Neuronal stem cell (in vitro differentiated cells): Measurements from ENCODE around the gene PCSK5.

Experiments used
- DNase-seq: peaks from one replicate; pipeline ENCODE4 v3.0.0-alpha.2; 2013; ENCODE audit warnings: low spot score
- H2AFZ ChIP-seq: one replicate; pipeline ENCODE4 v1.6.1; 2013; ENCODE audit warnings: mild to moderate bottlenecking, low read length, inconsistent platforms
- H2AK5ac ChIP-seq: 2 replicates; pipeline ENCODE4 v1.6.1; 2013; ENCODE audit warnings: low read depth, mild to moderate bottlenecking, inconsistent platforms, low read length, moderate library complexity, mixed read lengths
- H2BK120ac ChIP-seq: 2 replicates; pipeline ENCODE4 v1.6.1; 2013; ENCODE audit warnings: low read depth, mild to moderate bottlenecking, inconsistent platforms, low read length, moderate library complexity, mixed read lengths
- H2BK12ac ChIP-seq: one replicate; pipeline ENCODE4 v1.6.1; 2013; ENCODE audit warnings: low read length, inconsistent platforms
- H2BK15ac ChIP-seq: 2 replicates; pipeline ENCODE4 v1.6.1; 2013; ENCODE audit warnings: mild to moderate bottlenecking, low read length, inconsistent platforms, mixed read lengths
- H2BK5ac ChIP-seq: one replicate; pipeline ENCODE4 v1.6.1; 2013; ENCODE audit warnings: inconsistent platforms, mild to moderate bottlenecking, low read length, moderate library complexity
- H3K14ac ChIP-seq: one replicate; pipeline ENCODE4 v1.6.1; 2013; ENCODE audit warnings: low read length, inconsistent platforms
- H3K18ac ChIP-seq: 2 replicates; pipeline ENCODE4 v1.6.1; 2013; ENCODE audit warnings: low read length, inconsistent platforms
- H3K23ac ChIP-seq: 2 replicates; pipeline ENCODE4 v1.6.1; 2013; ENCODE audit warnings: low read depth, mild to moderate bottlenecking, mixed read lengths, low read length, inconsistent platforms; ENCODE audit not compliant: poor library complexity
- H3K27ac ChIP-seq: replicated peaks from 3 replicates; pipeline ENCODE4 v1.5.1; 2013; ENCODE audit warnings: low read length, inconsistent platforms
- H3K27me3 ChIP-seq, 3 experiments: 2 replicates each; pipeline ENCODE4 v1.6.1; 2013; ENCODE audit warnings: low read length in 3 of 3, mild to moderate bottlenecking in 2 of 3, inconsistent platforms in 1 of 3, low read depth in 1 of 3, mixed read lengths in 1 of 3, moderate library complexity in 1 of 3; ENCODE audit not compliant: control insufficient read depth in 3 of 3, insufficient read depth in 3 of 3
- H3K36me3 ChIP-seq, 2 donors: replicated peaks in 1 of 2; 2 replicates each; pipeline ENCODE4 v1.6.1; 2013; ENCODE audit warnings: low read length in 2 of 2; ENCODE audit not compliant: control insufficient read depth in 2 of 2, insufficient read depth in 2 of 2
- H3K4ac ChIP-seq: 2 replicates; pipeline ENCODE4 v1.6.1; 2013; ENCODE audit warnings: inconsistent platforms, mild to moderate bottlenecking, low read length, moderate library complexity
- H3K4me1 ChIP-seq, 2 donors: 1 replicate in 1 of 2; 2 replicates in 1 of 2; pipeline ENCODE4 v1.6.1; 2013; ENCODE audit warnings: low read length in 2 of 2, low read depth in 1 of 2; ENCODE audit not compliant: control insufficient read depth in 2 of 2, insufficient read depth in 1 of 2
- H3K4me2 ChIP-seq: one replicate; pipeline ENCODE4 v1.6.1; 2013; ENCODE audit warnings: mild to moderate bottlenecking, low read length, inconsistent platforms; ENCODE audit not compliant: insufficient read depth, poor library complexity, severe bottlenecking
- H3K4me3 ChIP-seq, 2 donors: 2 replicates each; pipeline ENCODE4 v1.5.1; 2013; ENCODE audit warnings: low read length in 2 of 2, mild to moderate bottlenecking in 2 of 2, inconsistent platforms in 1 of 2, moderate library complexity in 1 of 2
- H3K79me1 ChIP-seq: one replicate; pipeline ENCODE4 v1.6.1; 2013; ENCODE audit warnings: low read depth, mild to moderate bottlenecking, inconsistent platforms, low read length, moderate library complexity
- H3K9ac ChIP-seq: one replicate; pipeline ENCODE4 v1.6.1; 2013; ENCODE audit warnings: mild to moderate bottlenecking, low read depth, low read length, inconsistent platforms; ENCODE audit not compliant: poor library complexity
- H3K9me3 ChIP-seq, 2 donors: replicated peaks in 1 of 2; 2 replicates each; pipeline versions ENCODE3 to v1.6.1; 2013; ENCODE audit warnings: low read length in 2 of 2, mild to moderate bottlenecking in 2 of 2, inconsistent platforms in 1 of 2, low read depth in 1 of 2, mixed read lengths in 1 of 2, moderate library complexity in 1 of 2; ENCODE audit not compliant: control insufficient read depth in 2 of 2, insufficient read depth in 1 of 2
- H4K8ac ChIP-seq: one replicate; pipeline ENCODE4 v1.6.1; 2013; ENCODE audit warnings: low read depth, mild to moderate bottlenecking, inconsistent platforms, low read length, moderate library complexity
- H4K91ac ChIP-seq: one replicate; pipeline ENCODE4 v1.6.1; 2013; ENCODE audit warnings: low read length, low read depth, mild to moderate bottlenecking, inconsistent platforms; ENCODE audit not compliant: poor library complexity
- WGBS, 2 donors: extraction: QIAGEN DNeasy Blood & Tissue Kit; methylation state at CpG; one replicate each; pipeline ENCODE4 v1.1.7; 2013; ENCODE audit warnings: missing lambda C conversion rate in 2 of 2, mixed read lengths in 1 of 2; ENCODE audit not compliant: insufficient read length in 2 of 2, insufficient replicate concordance in 1 of 2; ENCODE audit errors: extremely low coverage in 2 of 2; 5-methylcytosine and 5-hydroxymethylcytosine counted together

PCSK5 gene

DNA sequence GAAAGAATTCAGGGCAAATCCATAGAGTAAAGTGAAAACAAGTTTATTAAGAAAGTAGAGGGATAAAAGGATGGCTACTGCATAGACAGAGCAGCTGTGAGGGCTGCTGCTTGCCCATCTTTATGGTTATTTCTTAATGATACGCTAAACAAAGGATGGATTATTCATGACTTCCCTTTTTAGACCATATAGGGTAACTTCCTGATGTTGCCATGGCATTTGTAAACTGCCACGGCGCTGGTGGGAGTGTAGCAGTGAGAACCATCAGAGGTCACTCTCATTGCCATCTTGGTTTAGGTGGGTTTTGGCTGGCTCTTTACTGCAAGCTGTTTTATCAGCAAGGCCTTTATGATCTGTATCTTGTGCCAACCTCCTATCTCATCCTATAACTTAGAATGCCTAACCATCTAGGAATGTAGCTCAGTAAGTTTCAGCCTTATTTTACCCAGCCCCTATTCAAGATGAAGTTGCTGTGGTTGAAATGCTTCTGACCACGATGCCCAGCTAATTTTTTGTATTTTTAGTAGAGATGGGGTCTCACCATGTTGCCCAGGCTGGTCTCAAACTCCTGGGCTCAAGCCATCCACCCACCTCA, 461.6 kb downstream of the PCSK5 start:
- DNase-seq = no peak

DNA sequence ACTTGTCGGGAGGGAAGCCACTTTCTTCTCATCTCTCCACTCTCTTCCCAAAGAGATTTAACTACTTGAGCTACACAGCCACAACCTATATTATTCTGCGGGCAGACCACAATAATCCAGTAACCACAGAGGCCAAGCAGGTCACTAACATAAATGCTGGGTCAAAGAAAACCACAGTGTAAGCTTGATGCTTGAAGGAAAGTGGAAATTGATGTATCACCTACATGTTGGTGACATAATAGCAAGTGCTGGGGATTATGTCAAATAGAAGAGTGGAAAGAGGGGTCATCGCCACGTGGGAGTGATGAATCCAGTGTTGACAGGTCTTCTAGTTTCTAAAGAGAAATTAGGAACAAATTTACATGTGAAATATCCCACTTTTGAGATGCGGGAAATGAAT, 462.8 kb downstream of the PCSK5 start:
- Histone ChIP-seq H3K23ac (no peak overlapping the region), H2AFZ (no peak overlapping the region), H2BK5ac (no peak overlapping the region), H3K4me1 (no peaks in the 10 kb centered on the region), H4K91ac (no peak overlapping the region), H2BK120ac (no peak overlapping the region), H3K79me1 (no peaks in the 10 kb centered on the region), H4K8ac (no peak overlapping the region), H3K27me3 (peaks cover 0 to 4% (median 0%) of the 10 kb centered on the region in 3 experiments), H2BK15ac (no peak overlapping the region), H2AK5ac (no peak overlapping the region), H2BK12ac (no peak overlapping the region), H3K36me3 (no peaks in the 10 kb centered on the region), H3K4me2 (no peak overlapping the region), H3K4ac (no peak overlapping the region), H3K14ac (no peak overlapping the region), H3K9me3 (no peaks in the 10 kb centered on the region), H3K18ac (no peak overlapping the region), H3K9ac (no peak overlapping the region), H3K4me3 (no peak overlapping the region), H3K27ac (no peak overlapping the region)
- no peak for DNase-seq
- WGBS, 2 donors = no CpG with 5 or more reads among the region's 5 CpGs

More for the DNA sequence above, 461.6 kb downstream of the PCSK5 start:
- H3K23ac ChIP-seq = no peak overlapping the region
- H3K18ac ChIP-seq = no peak overlapping the region
- H2AK5ac ChIP-seq = no peak overlapping the region
- H3K27me3 ChIP-seq = peaks cover 0 to 4% (median 0%) of the 10 kb centered on the region in 3 experiments
- no peak overlapping the region for H4K91ac ChIP-seq
- H3K36me3 ChIP-seq = no peaks in the 10 kb centered on the region
- no peaks in the 10 kb centered on the region for H3K79me1 ChIP-seq
- H3K4me3 ChIP-seq = no peak overlapping the region
- H3K9ac ChIP-seq = no peak overlapping the region
- no peaks in the 10 kb centered on the region for H3K4me1 ChIP-seq
- H3K14ac ChIP-seq = no peak overlapping the region
- H3K4me2 ChIP-seq = no peak overlapping the region
- H2BK5ac ChIP-seq = no peak overlapping the region
- no peak overlapping the region for H2BK120ac ChIP-seq
- WGBS, 2 donors = no CpG with 5 or more reads among the region's 4 CpGs
- H3K4ac ChIP-seq = no peak overlapping the region
- H2AFZ ChIP-seq = no peak overlapping the region
- H3K9me3 ChIP-seq = no peaks in the 10 kb centered on the region
- no peak overlapping the region for H2BK12ac ChIP-seq
- no peak overlapping the region for H3K27ac ChIP-seq
- no peak overlapping the region for H4K8ac ChIP-seq
- no peak overlapping the region for H2BK15ac ChIP-seq

DNA sequence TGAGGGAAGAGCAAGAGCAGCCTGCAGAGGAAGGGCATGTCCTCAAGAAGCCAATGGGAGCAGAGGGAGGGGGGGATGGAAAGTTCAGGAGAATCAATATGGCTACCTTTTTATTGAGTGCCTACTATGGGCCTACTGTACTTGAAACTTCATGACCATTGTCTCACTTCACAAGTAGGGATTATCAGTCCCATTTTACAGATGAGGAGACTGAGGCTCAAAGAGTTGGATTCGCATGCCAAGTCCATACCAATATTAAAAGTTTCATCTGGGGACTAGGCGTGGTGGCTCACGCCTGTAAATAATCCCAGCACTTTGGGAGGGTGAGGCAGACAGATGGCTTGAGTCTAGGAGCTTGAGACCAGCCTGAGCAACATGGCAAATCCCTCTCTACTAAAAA, 463.7 kb downstream of the PCSK5 start:
- H3K9me3 ChIP-seq = no peaks in the 10 kb centered on the region
- H3K4me2 ChIP-seq = no peak overlapping the region
- H3K36me3 ChIP-seq = no peaks in the 10 kb centered on the region
- no peak overlapping the region for H4K91ac ChIP-seq
- peak overlapping the region; percentile 46 for H3K18ac ChIP-seq
- no peak overlapping the region for H3K4ac ChIP-seq
- H2BK15ac ChIP-seq = no peak overlapping the region
- no peak overlapping the region for H3K4me3 ChIP-seq
- DNase-seq = no peak
- H3K27me3 ChIP-seq = peaks cover 0 to 4% (median 0%) of the 10 kb centered on the region in 3 experiments
- peak overlapping the region; percentile 91 for H3K14ac ChIP-seq
- H3K27ac ChIP-seq = no peak overlapping the region
- no peak overlapping the region for H2BK5ac ChIP-seq
- no peaks in the 10 kb centered on the region for H3K4me1 ChIP-seq
- H2BK12ac ChIP-seq = no peak overlapping the region
- no peak overlapping the region for H3K9ac ChIP-seq
- H2AK5ac ChIP-seq = no peak overlapping the region
- H4K8ac ChIP-seq = no peak overlapping the region
- no peak overlapping the region for H2BK120ac ChIP-seq
- H2AFZ ChIP-seq = no peak overlapping the region
- whole genome bisulfite sequencing, 2 donors = no CpG with 5 or more reads among the region's 3 CpGs
- no peak overlapping the region for H3K23ac ChIP-seq
- no peaks in the 10 kb centered on the region for H3K79me1 ChIP-seq

DNA sequence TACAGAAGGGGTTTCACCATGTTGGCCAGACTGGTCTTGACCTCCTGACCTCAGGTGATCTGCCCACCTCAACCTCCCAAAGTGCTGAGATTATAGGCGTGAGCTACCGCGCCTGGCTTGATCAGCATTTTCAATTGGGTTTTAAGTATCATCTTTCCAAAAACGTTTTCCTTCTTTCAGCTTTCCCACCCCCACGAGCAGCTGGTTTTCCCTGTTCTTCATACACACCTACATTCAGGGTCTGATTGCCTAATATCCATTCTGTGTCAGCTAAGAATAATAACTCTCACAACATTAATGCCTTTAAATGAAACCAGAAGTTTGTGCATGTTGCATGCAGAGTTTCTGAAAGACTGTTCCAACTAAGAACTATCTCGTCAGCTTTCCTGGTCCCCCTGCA, 465.4 kb downstream of the PCSK5 start:
- H4K8ac ChIP-seq = no peak overlapping the region
- H2BK5ac ChIP-seq = no peak overlapping the region
- H2BK120ac ChIP-seq = no peak overlapping the region
- peaks cover 0 to 4% (median 0%) of the 10 kb centered on the region in 3 experiments for H3K27me3 ChIP-seq
- no peak overlapping the region for H3K4me3 ChIP-seq
- H3K4me1 ChIP-seq = no peaks in the 10 kb centered on the region
- no peak overlapping the region for H2BK15ac ChIP-seq
- no peak for DNase-seq
- no CpG with 5 or more reads among the region's 6 CpGs for WGBS, 2 donors
- H2BK12ac ChIP-seq = no peak overlapping the region
- no peak overlapping the region for H3K4me2 ChIP-seq
- no peak overlapping the region for H3K4ac ChIP-seq
- H3K9ac ChIP-seq = no peak overlapping the region
- no peak overlapping the region for H3K27ac ChIP-seq
- H3K36me3 ChIP-seq = no peaks in the 10 kb centered on the region
- H4K91ac ChIP-seq = no peak overlapping the region
- no peak overlapping the region for H2AK5ac ChIP-seq
- no peak overlapping the region for H3K14ac ChIP-seq
- no peak overlapping the region for H3K23ac ChIP-seq
- H3K79me1 ChIP-seq = no peaks in the 10 kb centered on the region
- H3K18ac ChIP-seq = no peak overlapping the region
- H2AFZ ChIP-seq = no peak overlapping the region
- H3K9me3 ChIP-seq = no peaks in the 10 kb centered on the region
